ENCODE measurements around the gene SYNC.
A peak's percentile ranks its signal among the peaks of the same experiment; 100 is the strongest.
"Not testable (repeated sequence)": the region's sequence is repeated elsewhere in the genome, so short reads cannot be mapped to it uniquely, and the experiment has no call there.

SYNC gene

GRCh38 chr1:32724678-32725614 lies 22.4 kb upstream of the SYNC start:
- peak; percentile 90 for DNase-seq (ENCODE audit: low read depth)

- no peak for DNase-seq (ENCODE audit: low read depth)
Observed at GRCh38 chr1:32719681-32720275, 17.2 kb upstream of the SYNC start.

GRCh38 chr1:32718527-32718926 lies 16.0 kb upstream of the SYNC start:
- no peak for DNase-seq (ENCODE audit: low read depth)

- no peak for DNase-seq (ENCODE audit: low read depth)
Observed at GRCh38 chr1:32718036-32718435, 15.5 kb upstream of the SYNC start.

GRCh38 chr1:32717503-32717902 lies 14.9 kb upstream of the SYNC start:
- no peak for DNase-seq (ENCODE audit: low read depth)

GRCh38 chr1:32716312-32717148 lies 14.0 kb upstream of the SYNC start:
- no peak for DNase-seq (ENCODE audit: low read depth)

- DNase-seq (ENCODE audit: low read depth): no peak
Observed at GRCh38 chr1:32715901-32716311, 13.3 kb upstream of the SYNC start.

- DNase-seq (ENCODE audit: low read depth): no peak
Observed at GRCh38 chr1:32714277-32714676, 11.7 kb upstream of the SYNC start.

GRCh38 chr1:32713081-32713480 lies 10.5 kb upstream of the SYNC start:
- no peak for DNase-seq (ENCODE audit: low read depth)

- DNase-seq (ENCODE audit: low read depth): not testable (repeated sequence)
Observed at GRCh38 chr1:32711221-32711620, 8.7 kb upstream of the SYNC start.

- no peak for DNase-seq (ENCODE audit: low read depth)
Observed at GRCh38 chr1:32709476-32709875, 6.9 kb upstream of the SYNC start.

GRCh38 chr1:32709075-32709474 lies 6.5 kb upstream of the SYNC start:
- DNase-seq (ENCODE audit: low read depth): no peak

- no peak for DNase-seq (ENCODE audit: low read depth)
Observed at GRCh38 chr1:32706491-32706890, 3.9 kb upstream of the SYNC start.

- no peak for DNase-seq (ENCODE audit: low read depth)
Observed at GRCh38 chr1:32705516-32705915, 2.9 kb upstream of the SYNC start.

- peak; percentile 93 for DNase-seq (ENCODE audit: low read depth)
Observed at GRCh38 chr1:32703479-32704291, 1.1 kb upstream of the SYNC start.

- DNase-seq (ENCODE audit: low read depth): no peak
Observed at GRCh38 chr1:32701951-32702598, 495 bp downstream of the SYNC start.

GRCh38 chr1:32701421-32701911 lies 1.1 kb downstream of the SYNC start:
- no peak for DNase-seq (ENCODE audit: low read depth)

GRCh38 chr1:32696996-32697395 lies 5.6 kb downstream of the SYNC start:
- not testable (repeated sequence) for DNase-seq (ENCODE audit: low read depth)

- DNase-seq (ENCODE audit: low read depth): no peak
Observed at GRCh38 chr1:32696041-32696440, 6.5 kb downstream of the SYNC start.

- DNase-seq (ENCODE audit: low read depth): peak; percentile 76
Observed at GRCh38 chr1:32695098-32695904, 7.3 kb downstream of the SYNC start.

All from stromal cell of bone marrow (primary cell).